ENCODE results near the gene GIPC1. TPM values are rescaled to one million over a fixed set of nuclear protein-coding genes. Genes with fewer than 3 reads are reported as not detected.
A peak's percentile ranks its signal among the peaks of the same experiment; 100 is the strongest.

GIPC1 gene
- total and polyA plus RNA-seq, 2 donors (not counting 1 experiment from before 2014, with no cell fraction given), result 57.3 to 129 TPM

DNA sequence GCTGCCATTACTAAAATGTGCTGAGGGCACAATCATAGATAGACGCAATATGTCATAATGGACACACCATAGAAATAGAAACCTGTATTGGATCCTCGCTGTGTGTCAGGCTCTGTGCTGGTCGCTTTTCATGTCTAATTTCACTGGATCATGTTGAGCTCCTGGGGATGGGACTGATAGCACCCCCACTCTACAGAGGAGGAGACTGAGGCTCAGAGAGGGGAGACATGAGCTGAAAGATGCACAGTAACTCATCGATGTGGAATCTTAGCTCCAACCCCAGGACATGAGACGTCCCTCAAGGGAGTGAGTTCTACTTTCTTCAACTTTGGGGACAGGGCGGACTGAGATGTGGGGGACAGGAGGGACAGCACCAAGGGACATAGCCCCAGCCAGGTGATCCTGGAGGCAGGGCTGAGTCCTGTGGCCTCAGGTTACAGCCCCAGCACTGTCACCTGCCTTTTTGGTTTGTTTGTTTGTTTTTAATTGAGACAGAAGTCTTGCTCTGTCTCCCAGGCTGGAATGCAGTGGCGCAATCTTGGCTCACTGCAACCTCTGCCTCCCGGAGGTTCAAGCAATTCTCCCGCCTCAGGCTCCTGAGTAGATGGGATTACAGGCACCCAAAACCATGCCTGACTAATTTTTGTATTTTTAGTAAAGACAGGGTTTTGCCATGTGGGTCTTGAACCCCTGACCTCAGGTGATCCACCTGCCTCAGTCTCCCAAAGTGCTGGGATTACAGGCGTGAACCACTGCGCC, 6.6 kb upstream of the GIPC1 start:
- no peaks in the 10 kb centered on the region for H3K9me3 ChIP-seq (ENCODE audit: control insufficient read depth, insufficient read depth, low read depth, low read length)
- H3K4me3 ChIP-seq (replicated peaks in 1 of 4; ENCODE audit: control extremely low read depth in 1 of 4, insufficient read depth in 1 of 4, low read depth in 3 of 4, low read length in 4 of 4), result no peak overlapping the region
- DNase-seq (ENCODE audit: low read depth in 2 of 2), result no peak
- no peak overlapping the region for H3K4me2 ChIP-seq (ENCODE audit: extremely low read depth, insufficient read depth, low read length)
- H3K27me3 ChIP-seq (ENCODE audit: control insufficient read depth, insufficient read depth, low read length), result no peaks in the 10 kb centered on the region
- H3K27ac ChIP-seq (ENCODE audit: insufficient read depth, low read length), result no peak overlapping the region
- H3K36me3 ChIP-seq (ENCODE audit: control insufficient read depth, insufficient read depth, low read length), result no peaks in the 10 kb centered on the region
- H4K20me1 ChIP-seq (ENCODE audit: control insufficient read depth, extremely low read depth, insufficient read depth, low read length), result no peaks in the 10 kb centered on the region
- no peak for TF ChIP-seq CTCF (conservative IDR thresholded peaks at IDR 0.05 in 1 of 2, IDR thresholded peaks at IDR 0.05 in 1 of 2; ENCODE audit: low read depth in 1 of 2, low read length in 2 of 2)
- no peak for TF ChIP-seq EZH2 (IDR thresholded peaks at IDR 0.05; ENCODE audit: low read length, missing control alignments)
- H2AFZ ChIP-seq (ENCODE audit: low read length), result no peak overlapping the region
- H3K9ac ChIP-seq (ENCODE audit: insufficient read depth, low read length), result no peak overlapping the region
- H3K4me1 ChIP-seq (ENCODE audit: control insufficient read depth, extremely low read depth, insufficient read depth, low read length), result peaks cover 14% of the 10 kb centered on the region
- no peaks in the 10 kb centered on the region for H3K79me2 ChIP-seq (ENCODE audit: control insufficient read depth, insufficient read depth, low read length)

GRCh38 chr19:14497228-14497921, 1.4 kb upstream of the GIPC1 start:
- no peak overlapping the region for H3K9ac ChIP-seq (ENCODE audit: insufficient read depth, low read length)
- no peak overlapping the region for H3K27ac ChIP-seq (ENCODE audit: insufficient read depth, low read length)
- H3K9me3 ChIP-seq (ENCODE audit: control insufficient read depth, insufficient read depth, low read depth, low read length), result no peaks in the 10 kb centered on the region
- peaks cover 25% of the 10 kb centered on the region for H3K79me2 ChIP-seq (ENCODE audit: control insufficient read depth, insufficient read depth, low read length)
- peaks cover 10% of the 10 kb centered on the region for H3K4me1 ChIP-seq (ENCODE audit: control insufficient read depth, extremely low read depth, insufficient read depth, low read length)
- H3K36me3 ChIP-seq (ENCODE audit: control insufficient read depth, insufficient read depth, low read length), result peaks cover 1% of the 10 kb centered on the region
- no peaks in the 10 kb centered on the region for H4K20me1 ChIP-seq (ENCODE audit: control insufficient read depth, extremely low read depth, insufficient read depth, low read length)
- TF ChIP-seq CTCF (conservative IDR thresholded peaks at IDR 0.05 in 1 of 2, IDR thresholded peaks at IDR 0.05 in 1 of 2; ENCODE audit: low read depth in 1 of 2, low read length in 2 of 2) (no peak), EZH2 (IDR thresholded peaks at IDR 0.05; ENCODE audit: low read length, missing control alignments) (no peak)
- H3K4me2 ChIP-seq (ENCODE audit: extremely low read depth, insufficient read depth, low read length), result no peak overlapping the region
- H2AFZ ChIP-seq (ENCODE audit: low read length), result peak overlapping the region; percentile 29
- no peaks in the 10 kb centered on the region for H3K27me3 ChIP-seq (ENCODE audit: control insufficient read depth, insufficient read depth, low read length)
- H3K4me3 ChIP-seq (replicated peaks in 1 of 4; ENCODE audit: control extremely low read depth in 1 of 4, insufficient read depth in 1 of 4, low read depth in 3 of 4, low read length in 4 of 4), result no peak overlapping the region
- no peak for DNase-seq (ENCODE audit: low read depth in 2 of 2)

- H3K79me2 ChIP-seq (ENCODE audit: control insufficient read depth, insufficient read depth, low read length), result peaks cover 25% of the 10 kb centered on the region
- DNase-seq (ENCODE audit: low read depth in 2 of 2), result no peak
Observed at GRCh38 chr19:14496834-14497227, 904 bp upstream of the GIPC1 start.

More at GRCh38 chr19:14496834-14497227, 904 bp upstream of the GIPC1 start:
- Histone ChIP-seq H4K20me1 (ENCODE audit: control insufficient read depth, extremely low read depth, insufficient read depth, low read length) (no peaks in the 10 kb centered on the region), H2AFZ (ENCODE audit: low read length) (peak overlapping the region; percentile 65), H3K27ac (ENCODE audit: insufficient read depth, low read length) (peak overlapping the region; percentile 56), H3K36me3 (ENCODE audit: control insufficient read depth, insufficient read depth, low read length) (peaks cover 1% of the 10 kb centered on the region), H3K4me2 (ENCODE audit: extremely low read depth, insufficient read depth, low read length) (peak overlapping the region; percentile 87), H3K4me1 (ENCODE audit: control insufficient read depth, extremely low read depth, insufficient read depth, low read length) (peaks cover 10% of the 10 kb centered on the region), H3K27me3 (ENCODE audit: control insufficient read depth, insufficient read depth, low read length) (no peaks in the 10 kb centered on the region), H3K4me3 (replicated peaks in 1 of 4; ENCODE audit: control extremely low read depth in 1 of 4, insufficient read depth in 1 of 4, low read depth in 3 of 4, low read length in 4 of 4) (peak overlapping the region in 2 of 4 experiments; percentile 45 to 54), H3K9me3 (ENCODE audit: control insufficient read depth, insufficient read depth, low read depth, low read length) (no peaks in the 10 kb centered on the region), H3K9ac (ENCODE audit: insufficient read depth, low read length) (no peak overlapping the region)
- TF ChIP-seq EZH2 (IDR thresholded peaks at IDR 0.05; ENCODE audit: low read length, missing control alignments) (no peak), CTCF (conservative IDR thresholded peaks at IDR 0.05 in 1 of 2, IDR thresholded peaks at IDR 0.05 in 1 of 2; ENCODE audit: low read depth in 1 of 2, low read length in 2 of 2) (no peak)
